Measurements from ENCODE around the gene AQP9.

DNA sequence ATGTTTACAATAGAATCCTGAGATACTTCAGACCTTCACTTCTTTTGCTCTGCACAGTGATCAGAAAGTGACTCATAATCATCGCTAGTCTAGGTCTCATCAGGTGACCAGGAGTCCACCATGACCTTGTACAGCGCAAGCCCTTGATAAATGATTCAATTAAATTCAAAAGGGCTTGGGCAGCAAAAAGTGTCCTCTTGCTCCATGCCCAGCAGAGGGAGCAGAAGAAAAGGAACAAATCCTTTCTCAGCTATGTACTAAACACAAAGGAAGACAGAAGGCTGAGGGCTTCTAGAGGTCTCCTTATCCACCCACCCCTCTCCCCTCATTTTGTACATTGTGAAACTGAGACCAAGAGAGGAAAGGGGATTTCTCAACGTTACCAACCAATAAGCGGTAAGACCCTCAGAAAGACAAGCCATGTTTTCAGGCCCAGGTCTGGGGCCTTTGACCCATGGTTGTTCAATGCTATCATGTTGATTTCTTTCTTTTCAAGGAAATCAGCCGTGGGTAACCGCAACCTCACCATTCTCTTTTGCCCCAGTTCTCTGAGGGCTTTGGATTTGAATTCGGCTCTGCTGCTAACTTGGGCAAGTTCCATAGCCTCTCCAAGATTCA is 74.8 kb downstream of the AQP9 start:
- TF ChIP-seq POLR2AphosphoS5 (IDR thresholded peaks at IDR 0.05; ENCODE audit: low read depth, low read length) (no peak), TAF1 (IDR thresholded peaks at IDR 0.05; ENCODE audit: borderline replicate concordance, insufficient read depth, low read length) (no peak)
- TF ChIP-seq, protein P1, sequence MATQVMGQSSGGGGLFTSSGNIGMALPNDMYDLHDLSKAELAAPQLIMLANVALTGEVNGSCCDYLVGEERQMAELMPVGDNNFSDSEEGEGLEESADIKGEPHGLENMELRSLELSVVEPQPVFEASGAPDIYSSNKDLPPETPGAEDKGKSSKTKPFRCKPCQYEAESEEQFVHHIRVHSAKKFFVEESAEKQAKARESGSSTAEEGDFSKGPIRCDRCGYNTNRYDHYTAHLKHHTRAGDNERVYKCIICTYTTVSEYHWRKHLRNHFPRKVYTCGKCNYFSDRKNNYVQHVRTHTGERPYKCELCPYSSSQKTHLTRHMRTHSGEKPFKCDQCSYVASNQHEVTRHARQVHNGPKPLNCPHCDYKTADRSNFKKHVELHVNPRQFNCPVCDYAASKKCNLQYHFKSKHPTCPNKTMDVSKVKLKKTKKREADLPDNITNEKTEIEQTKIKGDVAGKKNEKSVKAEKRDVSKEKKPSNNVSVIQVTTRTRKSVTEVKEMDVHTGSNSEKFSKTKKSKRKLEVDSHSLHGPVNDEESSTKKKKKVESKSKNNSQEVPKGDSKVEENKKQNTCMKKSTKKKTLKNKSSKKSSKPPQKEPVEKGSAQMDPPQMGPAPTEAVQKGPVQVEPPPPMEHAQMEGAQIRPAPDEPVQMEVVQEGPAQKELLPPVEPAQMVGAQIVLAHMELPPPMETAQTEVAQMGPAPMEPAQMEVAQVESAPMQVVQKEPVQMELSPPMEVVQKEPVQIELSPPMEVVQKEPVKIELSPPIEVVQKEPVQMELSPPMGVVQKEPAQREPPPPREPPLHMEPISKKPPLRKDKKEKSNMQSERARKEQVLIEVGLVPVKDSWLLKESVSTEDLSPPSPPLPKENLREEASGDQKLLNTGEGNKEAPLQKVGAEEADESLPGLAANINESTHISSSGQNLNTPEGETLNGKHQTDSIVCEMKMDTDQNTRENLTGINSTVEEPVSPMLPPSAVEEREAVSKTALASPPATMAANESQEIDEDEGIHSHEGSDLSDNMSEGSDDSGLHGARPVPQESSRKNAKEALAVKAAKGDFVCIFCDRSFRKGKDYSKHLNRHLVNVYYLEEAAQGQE (IDR thresholded peaks at IDR 0.05; ENCODE audit: insufficient read depth in 1 of 2, low read depth in 2 of 2, low read length in 2 of 2) = no peak

Measured in PFSK-1 (cell line).